Activated T-cell treated with anti-CD3 and anti-CD28 coated beads for 4 hours (primary cell): ENCODE results near the gene KLHL30.

Experiments
- DNase-seq: peaks from one replicate; pipeline ENCODE4 v3.0.0-alpha.2; 2020

Gene KLHL30

DNA sequence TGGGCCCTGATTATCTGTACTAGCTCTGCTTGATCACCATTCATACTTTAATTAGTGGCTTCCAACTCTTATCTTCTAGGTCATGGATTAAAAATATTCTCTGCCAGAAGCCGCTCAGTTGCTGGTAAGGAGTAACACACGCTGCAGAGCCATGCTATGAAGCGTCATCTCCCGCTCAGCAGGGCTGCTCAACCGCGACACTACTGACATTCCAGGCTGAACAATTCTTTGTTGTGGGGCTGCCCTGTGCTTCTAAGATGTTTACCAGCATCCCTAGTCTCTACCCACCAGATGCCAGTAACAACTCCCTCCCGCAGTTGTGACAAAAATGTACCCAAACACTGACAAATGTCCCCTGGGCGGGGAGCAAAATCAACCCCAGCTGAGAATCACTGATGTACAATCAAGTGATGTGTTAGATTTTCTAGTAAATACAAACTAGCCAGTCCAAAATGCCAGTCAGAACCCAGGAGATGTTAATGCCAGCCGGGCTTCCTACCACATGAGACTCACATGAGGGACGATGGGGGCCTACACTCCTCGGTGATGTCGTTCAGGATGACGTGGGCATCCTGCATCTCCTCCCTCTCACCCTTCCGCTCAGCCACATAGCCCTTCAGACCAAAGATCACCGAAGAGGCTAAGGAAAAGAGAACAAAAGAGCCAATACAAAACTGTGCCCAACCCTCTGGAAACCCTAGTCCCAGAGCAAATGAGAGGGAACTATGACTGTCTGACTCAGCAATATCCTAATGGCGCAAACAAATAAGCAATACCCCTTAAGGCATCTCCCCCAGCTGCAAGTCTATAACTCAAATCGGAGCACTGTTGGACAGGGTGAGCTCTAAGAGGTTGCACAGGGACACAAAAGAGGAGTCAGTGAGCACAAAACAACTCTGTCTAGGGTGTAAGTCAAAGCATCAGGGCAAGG, 49.4 kb downstream of the KLHL30 start:
- no peak for DNase-seq

DNA sequence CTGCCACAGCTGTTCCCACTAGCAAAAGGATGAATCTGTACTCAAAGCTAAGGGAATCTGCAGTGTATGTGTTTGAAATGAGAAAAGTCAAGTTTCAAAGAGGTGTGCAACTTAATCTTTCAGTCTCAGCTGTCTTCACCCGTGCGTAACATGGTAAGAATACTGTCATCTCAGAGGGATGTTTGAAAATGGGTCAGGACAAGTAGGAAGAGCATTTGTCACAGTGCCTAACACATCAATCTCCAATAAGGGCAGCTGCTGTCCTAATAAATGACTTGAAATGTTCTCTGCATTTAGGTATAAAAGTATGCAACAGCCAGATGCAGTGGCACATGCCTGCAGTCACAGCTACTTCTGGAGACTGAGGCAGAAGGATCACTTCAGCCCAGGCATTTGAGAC, 52.0 kb downstream of the KLHL30 start:
- DNase-seq = no peak
